GM10248 (cell line): ENCODE measurements around the gene MARCHF9.
"Not testable (repeated sequence)": the region's sequence is repeated elsewhere in the genome, so short reads cannot be mapped to it uniquely, and the experiment has no call there.

ENCODE experiments used
- CTCF ChIA-PET: fragments of 300-600 bp; sonication (Branson Sonifier 250); formaldehyde crosslinking; extraction: SDS; loops from one replicate; lab custom pipeline; 2021; ENCODE audit warnings: antibody characterized with exemption; lab: Yijun Ruan, JAX
- POLR2A ChIA-PET: fragments of 350-650 bp; sonication (Branson Sonifier 250); formaldehyde crosslinking; extraction: SDS; loops from one replicate; lab custom pipeline; 2020; ENCODE audit warnings: antibody characterized with exemption; lab: Yijun Ruan, JAX
- DNase-seq: peaks from one replicate; pipeline ENCODE4 v3.0.0; 2012; ENCODE audit errors: extremely low spot score
- CTCF ChIP-seq: IDR thresholded peaks from 2 replicates; pipeline ENCODE4 v1.5.1; 2012; ENCODE audit warnings: mild to moderate bottlenecking, low read depth; ENCODE audit errors: extremely low read depth, missing control alignments, control extremely low read depth

MARCHF9 gene

GRCh38 chr12:57772429-57773322 lies 17.8 kb downstream of the MARCHF9 start, which contains the start of gene EEF1AKMT3:
TSS of gene EEF1AKMT3 (plus strand) at chr12:57772614. CDS start at chr12:57772725, 111 bp downstream.
- POLR2A ChIA-PET, result interaction anchor here (0.8 to 0.9 kb wide), 2 partner anchors 10 to 28 kb away, joined by 3 to 4 read pairs; partner anchors contain the start of genes TSFM and TSPAN31
- no peak for TF ChIP-seq CTCF
- CTCF ChIA-PET, result interaction anchor here (0.8 to 4.1 kb wide), 5 partner anchors 10 to 46 kb away, joined by 3 to 39 read pairs (median 6); partner anchors contain the start of genes AVIL and TSFM
- peak; percentile 57 for DNase-seq

- CTCF ChIA-PET, result interaction anchor here (0.8 to 4.1 kb wide), 4 partner anchors 8 to 23 kb away, joined by 3 to 39 read pairs (median 11); partner anchors contain the start of gene TSFM
- POLR2A ChIA-PET, DNase-seq: not testable (repeated sequence)
Measured at GRCh38 chr12:57774634-57775033, 19.7 kb downstream of the MARCHF9 start.

DNA sequence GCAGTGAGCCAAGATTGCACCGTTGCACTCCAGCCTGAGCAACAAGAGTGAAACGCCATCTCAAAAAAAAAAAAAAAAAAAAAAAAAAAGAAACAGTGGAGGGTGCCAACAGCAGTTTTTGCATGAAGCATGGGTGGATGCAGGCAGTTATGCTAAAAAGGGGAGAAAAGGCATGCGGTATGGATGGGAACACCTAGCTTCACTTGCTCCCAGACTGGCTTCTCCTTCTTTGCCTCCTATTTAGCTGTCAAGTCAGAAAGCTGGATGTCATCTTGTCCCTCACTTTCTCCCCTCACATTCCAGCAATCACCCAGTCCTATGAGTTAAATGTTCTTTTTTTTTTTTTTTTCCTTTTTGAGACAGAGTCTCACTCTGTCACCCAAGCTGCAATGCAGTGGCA lies 20.1 kb downstream of the MARCHF9 start:
- ChIA-PET CTCF (interaction anchor here (0.8 to 4.1 kb wide), 5 partner anchors 8 to 22 kb away, joined by 3 to 39 read pairs (median 3); partner anchors contain the start of gene TSFM), POLR2A (no interaction called here)

DNA sequence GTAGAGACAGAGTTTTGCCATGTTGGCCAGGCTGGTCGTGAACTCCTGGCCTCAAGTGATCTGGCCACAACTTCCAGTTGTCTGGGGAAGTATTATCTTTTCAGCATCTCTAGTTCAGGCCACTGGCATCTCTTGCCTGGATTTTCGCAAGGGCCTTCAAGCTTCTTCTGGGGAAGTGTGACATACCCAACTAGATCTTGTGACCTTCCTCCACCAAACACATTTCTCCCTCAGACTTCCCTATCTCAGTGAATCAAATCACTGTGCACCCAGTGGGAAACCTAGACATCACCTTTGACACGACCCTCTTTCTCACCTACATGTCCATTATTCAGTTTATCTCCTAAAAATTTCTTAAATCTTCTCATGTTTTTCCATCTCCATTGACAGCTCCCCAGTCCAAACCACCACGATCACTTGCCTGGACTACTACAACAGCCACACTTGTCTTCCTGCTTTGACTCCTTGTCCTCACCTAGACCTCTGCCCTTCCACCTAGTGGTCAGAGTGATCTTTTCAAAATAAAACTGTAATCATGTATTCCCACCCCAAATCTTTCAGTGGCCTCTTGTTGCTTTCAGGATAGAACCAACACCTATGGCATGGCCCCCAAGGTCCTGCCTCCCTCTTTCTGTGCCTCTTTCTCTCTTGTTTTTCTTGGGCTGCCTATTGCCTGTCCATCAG lies 20.8 kb downstream of the MARCHF9 start:
- CTCF ChIA-PET, result interaction anchor here (0.8 to 4.1 kb wide), 5 partner anchors 7 to 22 kb away, joined by 3 to 39 read pairs (median 3); partner anchors contain the start of gene TSFM

More for the DNA sequence above, 20.1 kb downstream of the MARCHF9 start:
- DNase-seq, result no peak
- TF ChIP-seq CTCF, result no peak

DNA sequence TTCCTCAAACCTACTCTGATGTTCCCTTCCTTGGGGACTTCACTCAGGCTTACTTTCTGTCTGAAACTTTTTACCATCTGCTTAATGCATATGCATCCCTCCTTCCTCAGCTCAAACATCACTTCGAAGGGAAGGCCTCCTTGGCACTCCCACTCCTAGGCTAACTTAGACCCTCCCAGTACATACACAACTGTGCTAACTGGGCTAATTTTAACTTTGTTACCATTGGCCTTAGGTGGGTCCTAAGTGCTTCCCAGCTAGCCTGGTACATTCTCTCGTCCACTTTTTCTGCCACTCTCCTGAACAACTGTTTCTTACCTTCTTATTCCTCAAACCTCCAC lies 21.3 kb downstream of the MARCHF9 start:
- POLR2A ChIA-PET, result no interaction called here
- CTCF ChIA-PET, result interaction anchor here (1.1 to 3.4 kb wide), 2 partner anchors 17 to 20 kb away, joined by 3 to 19 read pairs; no protein-coding TSS in a partner anchor
- no peak for TF ChIP-seq CTCF
- no peak for DNase-seq

More for the DNA sequence above, 20.8 kb downstream of the MARCHF9 start:
- DNase-seq, result no peak
- TF ChIP-seq CTCF, result no peak
- POLR2A ChIA-PET, result no interaction called here

DNA sequence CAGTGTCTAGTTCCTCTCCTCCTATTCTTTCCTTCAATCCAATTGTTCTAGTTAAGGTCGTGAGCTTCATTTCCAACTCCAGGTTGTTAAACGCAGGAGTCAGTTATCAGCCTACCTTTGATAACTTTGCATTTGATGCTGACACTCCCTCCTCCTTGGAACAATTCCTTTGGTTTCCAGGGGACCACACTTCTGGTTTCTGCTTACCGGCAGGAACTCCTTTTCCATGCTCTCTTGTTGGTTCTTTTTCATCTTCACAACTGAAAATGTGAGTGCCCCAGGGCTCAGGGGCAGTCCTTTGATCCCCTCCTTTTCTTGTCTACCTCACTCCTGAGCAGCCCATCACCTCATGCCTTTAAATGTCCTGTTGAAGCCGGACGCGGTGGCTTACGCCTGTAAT lies 22.5 kb downstream of the MARCHF9 start:
- ChIA-PET POLR2A (no interaction called here), CTCF (interaction anchor here (0.7 to 1.3 kb wide), 2 partner anchors 18 to 20 kb away, joined by 3 read pairs; no protein-coding TSS in a partner anchor)
- no peak for TF ChIP-seq CTCF
- no peak for DNase-seq
